GM18498 (cell line): ENCODE data around the gene ENOX2.

Source experiments
- ATAC-seq: cut with Tn5 transposase; IDR thresholded peaks from one replicate; pipeline ENCODE4 v1.9.1; 2021; ENCODE audit warnings: mild to moderate bottlenecking, moderate library complexity; ENCODE audit not compliant: unreplicated experiment

Gene ENOX2

GRCh38 chrX:130771648-130772047 lies 131.4 kb downstream of the ENOX2 start:
- no peak for ATAC-seq

GRCh38 chrX:130771230-130771629 lies 131.8 kb downstream of the ENOX2 start:
- no peak for ATAC-seq

- no peak for ATAC-seq
Measured at GRCh38 chrX:130770615-130771014, 132.4 kb downstream of the ENOX2 start.

- no peak for ATAC-seq
Measured at GRCh38 chrX:130769835-130770234, 133.2 kb downstream of the ENOX2 start.

- no peak for ATAC-seq
Measured at GRCh38 chrX:130758072-130758471, 144.9 kb downstream of the ENOX2 start.

DNA sequence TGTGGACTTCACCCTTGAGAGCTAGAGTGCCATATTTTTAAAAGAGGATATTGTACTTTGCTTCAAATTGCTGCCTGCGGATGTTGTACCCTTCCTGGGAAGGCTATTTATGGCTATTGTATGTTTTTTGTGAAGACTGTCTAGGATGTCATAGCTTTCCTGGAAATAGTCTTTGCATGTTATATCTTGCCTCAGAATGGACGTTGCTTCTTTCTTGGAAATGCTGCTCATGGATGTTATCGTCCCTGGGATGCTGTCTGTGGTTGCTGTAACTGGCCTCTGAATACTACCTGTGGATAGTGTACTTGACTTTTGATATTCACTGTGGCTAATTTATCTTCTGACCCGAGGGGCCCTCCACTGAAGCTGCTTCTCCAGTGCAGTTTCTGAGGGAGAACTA lies 146.8 kb downstream of the ENOX2 start:
- no peak for ATAC-seq

DNA sequence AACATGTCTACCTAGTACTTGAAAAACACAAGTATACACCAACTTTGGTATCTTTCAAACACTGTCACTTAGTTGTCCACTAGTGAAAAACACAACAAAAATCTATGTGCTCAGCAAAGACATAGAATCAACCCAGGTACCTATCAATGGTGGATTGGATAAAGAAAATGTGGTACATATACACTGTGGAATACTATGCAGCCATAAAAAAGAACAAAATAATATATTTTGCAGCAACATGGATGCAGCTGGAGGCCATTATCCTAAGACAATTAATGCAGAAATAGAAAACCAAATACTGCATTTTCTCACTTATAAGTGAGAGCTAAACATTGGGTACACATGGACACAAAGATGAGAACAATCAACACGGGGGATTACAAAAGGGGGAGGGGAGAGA lies 148.7 kb downstream of the ENOX2 start:
- ATAC-seq = no peak

DNA sequence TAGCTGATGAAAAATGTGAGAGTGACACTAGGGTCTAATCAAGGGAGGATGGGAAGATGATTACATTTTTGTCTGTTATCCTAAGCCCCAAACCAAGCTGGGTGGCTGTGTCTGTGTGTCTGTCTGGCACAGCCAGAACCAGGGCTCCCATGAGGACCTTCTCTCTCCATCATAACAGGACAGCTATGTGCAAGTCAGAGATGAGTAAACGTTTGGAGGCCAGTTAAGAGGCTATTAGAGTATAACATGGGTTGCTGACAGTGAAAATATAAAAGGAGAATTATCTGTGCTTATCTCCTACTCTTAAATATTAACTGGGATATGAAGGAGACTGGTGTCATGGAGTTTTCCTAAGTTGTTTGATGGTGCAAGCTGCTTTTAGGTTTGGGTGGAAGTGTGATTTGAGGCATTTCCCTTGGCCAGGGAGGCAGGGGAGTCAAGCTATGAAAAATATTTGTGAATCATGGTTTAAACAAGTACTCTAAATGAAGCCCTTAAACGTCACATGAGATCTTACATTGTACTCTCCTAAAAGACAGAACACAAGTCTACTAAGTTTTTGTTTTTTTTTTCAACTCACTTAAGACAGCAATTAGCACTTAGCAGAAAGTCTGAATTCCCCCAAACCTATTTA lies 156.2 kb downstream of the ENOX2 start:
- ATAC-seq = no peak

DNA sequence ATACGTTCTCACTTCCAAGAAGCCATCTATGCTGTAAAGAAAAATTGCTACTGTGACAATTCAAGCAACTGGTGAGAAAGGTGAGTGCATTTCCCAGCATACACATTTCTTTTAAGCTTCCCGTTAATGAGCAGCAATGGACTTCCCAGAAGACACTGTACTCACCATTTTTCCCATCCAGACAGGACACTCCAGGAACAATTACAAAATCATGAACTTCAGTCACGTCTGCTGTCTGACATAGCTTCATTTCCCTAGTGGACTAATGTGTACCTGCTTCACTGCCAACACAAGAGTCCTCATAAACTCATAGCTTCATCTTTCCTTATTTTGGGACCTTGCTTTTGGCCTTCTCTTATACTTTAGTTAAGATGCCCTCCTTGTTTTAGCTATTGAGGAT lies 156.9 kb downstream of the ENOX2 start:
- ATAC-seq = no peak

GRCh38 chrX:130741584-130741983 lies 161.4 kb downstream of the ENOX2 start:
- no peak for ATAC-seq

DNA sequence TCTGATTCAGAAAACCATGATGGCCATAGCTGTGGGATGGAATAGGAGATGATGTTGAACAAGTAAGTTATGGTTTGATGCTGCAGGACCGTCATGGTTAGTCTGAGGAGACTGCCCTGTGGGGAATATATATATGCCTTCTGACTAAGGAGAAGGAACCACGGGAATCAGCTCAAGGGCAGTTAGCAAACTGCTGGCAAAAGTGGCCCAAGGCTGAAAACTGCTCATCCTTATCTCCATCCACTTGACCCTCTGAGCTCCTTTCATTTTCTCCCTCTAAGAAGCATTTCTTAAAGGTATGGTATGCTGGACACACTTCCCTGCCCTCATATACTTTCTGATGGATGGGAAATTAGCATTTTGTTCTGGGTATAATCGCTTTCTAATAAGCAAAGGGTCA lies 161.9 kb downstream of the ENOX2 start:
- ATAC-seq = no peak

DNA sequence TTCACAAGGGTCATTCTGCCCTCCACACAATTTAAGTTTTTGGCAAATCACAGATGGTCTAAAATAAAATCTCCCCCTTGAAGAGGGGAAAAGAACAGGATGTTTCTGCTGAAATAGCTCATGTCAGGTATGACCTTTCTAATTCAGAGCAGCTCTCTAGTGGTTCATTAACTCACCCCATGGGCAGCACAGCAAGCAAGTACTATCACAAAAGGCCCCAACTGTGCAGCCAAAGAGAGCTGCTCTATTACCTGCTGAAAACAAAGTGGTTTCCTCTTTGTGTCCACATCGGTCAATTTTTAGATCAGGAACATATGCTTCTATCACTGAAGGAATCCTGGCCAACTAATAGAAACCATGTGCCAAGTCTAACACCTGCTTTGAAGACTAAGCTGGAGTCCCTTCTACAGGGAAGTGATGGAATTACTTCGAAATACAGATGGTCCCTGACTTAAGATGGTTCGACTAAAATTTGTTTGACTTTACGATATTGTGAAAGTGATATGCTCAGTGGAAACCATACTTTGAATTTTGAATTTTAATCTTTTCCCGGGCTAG lies 164.3 kb downstream of the ENOX2 start:
- no peak for ATAC-seq

DNA sequence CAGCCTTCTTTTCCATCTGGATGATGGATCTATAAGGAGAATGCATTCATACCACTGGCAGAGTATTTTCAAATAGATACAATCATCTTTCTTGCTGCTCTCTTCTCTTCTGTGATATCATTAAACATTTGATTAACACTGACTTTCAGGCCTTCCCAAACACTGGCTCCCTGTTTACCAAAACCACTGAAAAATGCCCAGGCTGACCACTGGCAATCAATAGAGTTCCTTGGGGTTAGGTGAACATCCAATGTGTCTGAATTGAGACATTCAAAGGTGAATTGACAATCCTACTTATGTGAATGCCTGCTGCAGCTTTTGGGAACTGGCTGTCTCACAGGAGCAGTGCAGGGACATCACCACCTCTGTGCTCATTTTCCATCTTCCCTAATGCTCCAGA lies 168.3 kb downstream of the ENOX2 start:
- no peak for ATAC-seq

GRCh38 chrX:130728208-130728607 lies 174.8 kb downstream of the ENOX2 start:
- ATAC-seq = no peak

- ATAC-seq = no peak
Measured at GRCh38 chrX:130726661-130727060, 176.3 kb downstream of the ENOX2 start.

DNA sequence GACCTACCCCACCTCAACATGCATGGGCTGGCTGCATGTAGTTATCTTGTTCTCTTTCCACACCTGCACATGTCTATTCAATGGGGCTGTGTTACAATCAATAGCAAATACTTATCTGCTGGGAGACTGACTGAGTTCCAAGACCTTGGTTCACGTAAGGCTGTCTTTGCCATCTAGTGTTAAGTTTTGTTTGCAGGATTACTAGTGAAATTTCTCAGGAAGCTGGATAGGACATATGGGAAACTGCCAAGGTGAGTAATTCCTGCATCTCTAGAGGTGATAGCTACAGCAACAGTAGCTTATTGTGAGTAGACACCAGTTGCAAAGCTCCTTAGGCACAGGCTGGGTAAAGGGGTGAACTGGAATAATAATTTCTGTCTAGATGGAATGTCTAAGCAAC lies 177.5 kb downstream of the ENOX2 start:
- no peak for ATAC-seq

- no peak for ATAC-seq
Measured at GRCh38 chrX:130719413-130719812, 183.6 kb downstream of the ENOX2 start.

DNA sequence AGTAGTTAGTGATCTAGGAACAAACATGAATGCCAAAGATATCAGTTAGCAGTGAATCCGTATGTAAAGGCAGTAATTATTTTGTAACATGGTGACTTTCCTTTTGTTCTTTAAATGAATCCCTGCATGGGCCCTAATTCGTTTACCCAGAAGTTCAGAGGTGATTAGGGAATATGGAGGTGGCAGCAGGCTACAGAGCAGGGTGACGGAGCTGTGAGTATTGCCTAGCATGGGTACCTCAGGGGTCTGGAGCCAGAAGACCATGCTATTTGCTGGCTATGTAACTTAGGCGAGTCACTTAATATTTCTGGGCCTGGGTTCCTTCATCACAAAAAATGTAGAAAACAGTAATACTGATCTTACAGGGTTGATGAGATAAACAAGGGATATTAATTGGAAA lies 184.9 kb downstream of the ENOX2 start:
- no peak for ATAC-seq

- ATAC-seq = no peak
Measured at GRCh38 chrX:130716781-130717413, 186.1 kb downstream of the ENOX2 start.

DNA sequence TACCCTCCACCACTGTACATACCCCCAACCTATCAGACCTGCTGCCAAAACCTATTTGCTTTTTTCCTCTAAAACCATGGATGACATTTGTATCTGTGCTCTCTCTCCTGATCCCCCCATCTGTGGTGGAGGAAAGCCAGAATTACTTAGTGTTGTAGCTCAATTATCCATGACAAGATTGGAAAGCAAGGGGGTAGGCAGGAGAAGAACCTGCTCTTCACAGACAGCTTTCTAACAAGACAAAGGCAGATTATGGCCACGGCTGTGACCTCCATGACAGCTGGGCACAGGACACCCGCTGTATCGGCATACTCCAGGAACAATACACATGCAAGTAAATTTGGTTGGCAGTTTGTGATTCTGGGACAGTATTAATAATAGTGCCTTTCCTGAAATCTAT lies 186.7 kb downstream of the ENOX2 start:
- ATAC-seq = no peak

GRCh38 chrX:130715299-130715698 lies 187.7 kb downstream of the ENOX2 start:
- no peak for ATAC-seq

- no peak for ATAC-seq
Measured at GRCh38 chrX:130714665-130715064, 188.3 kb downstream of the ENOX2 start.

DNA sequence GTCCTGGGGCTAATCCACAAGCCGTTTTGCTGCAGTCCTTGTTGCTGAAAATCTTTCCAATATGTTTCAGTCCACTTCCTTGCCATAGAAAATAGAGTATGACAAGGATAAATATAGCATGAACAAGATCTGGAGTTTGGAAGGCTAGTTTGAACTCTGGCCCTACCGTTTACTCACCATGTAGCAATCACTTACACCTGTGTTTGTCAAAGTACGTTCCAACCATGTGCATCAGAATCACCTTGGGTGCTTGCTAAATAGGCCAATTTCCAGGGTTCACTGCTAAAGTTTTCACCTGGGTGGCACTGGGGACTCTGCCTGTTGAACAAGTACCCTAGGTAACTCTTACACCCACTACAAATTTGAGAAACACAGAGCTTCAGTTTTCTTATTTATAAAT lies 188.9 kb downstream of the ENOX2 start:
- ATAC-seq = no peak
